Measurements from ENCODE around the gene SMLR1. TPM values are rescaled to one million over a fixed set of nuclear protein-coding genes. Genes with fewer than 3 reads are reported as not detected.

SMLR1 gene
- total and polyA plus RNA-seq, 10 of the 15 experiments (the other 5 are each of a cell fraction or from before 2014, with no cell fraction given): 0.10 TPM; not detected in 9

DNA sequence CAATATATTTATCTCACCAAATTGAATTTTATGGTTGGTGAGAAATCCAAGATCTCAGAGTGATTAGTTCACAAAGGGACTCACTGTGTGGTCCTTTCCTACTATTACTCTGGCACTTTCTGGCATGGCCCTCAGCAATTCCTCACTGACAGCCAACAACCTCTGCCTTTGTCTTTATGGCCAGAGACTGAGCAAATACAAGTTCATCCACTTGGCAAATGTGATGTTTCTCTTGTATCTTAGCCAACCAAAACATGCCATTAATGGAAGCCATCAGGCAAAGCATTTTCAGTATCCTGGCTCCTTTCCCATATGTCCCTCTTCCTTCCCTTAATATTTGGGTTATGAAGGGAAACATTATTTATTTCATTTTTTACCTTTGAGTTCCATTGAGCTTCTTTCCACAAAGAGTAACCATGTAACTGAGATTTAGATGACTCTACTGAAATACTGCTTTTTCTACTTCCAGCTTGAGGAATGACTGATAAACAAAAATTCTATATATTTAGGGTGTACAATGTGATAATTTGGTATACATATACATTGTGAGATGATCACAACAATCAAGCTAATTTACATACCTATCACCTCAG lies 30.8 kb upstream of the SMLR1 start:
- no peak for ATAC-seq
- H3K4me1 ChIP-seq (ENCODE audit: control insufficient read depth, insufficient read depth, low read length): no peaks in the 10 kb centered on the region
- H3K9me3 ChIP-seq (replicated peaks; ENCODE audit: control insufficient read depth, insufficient read depth, low read length): no peaks in the 10 kb centered on the region
- TF ChIP-seq, protein P1, sequence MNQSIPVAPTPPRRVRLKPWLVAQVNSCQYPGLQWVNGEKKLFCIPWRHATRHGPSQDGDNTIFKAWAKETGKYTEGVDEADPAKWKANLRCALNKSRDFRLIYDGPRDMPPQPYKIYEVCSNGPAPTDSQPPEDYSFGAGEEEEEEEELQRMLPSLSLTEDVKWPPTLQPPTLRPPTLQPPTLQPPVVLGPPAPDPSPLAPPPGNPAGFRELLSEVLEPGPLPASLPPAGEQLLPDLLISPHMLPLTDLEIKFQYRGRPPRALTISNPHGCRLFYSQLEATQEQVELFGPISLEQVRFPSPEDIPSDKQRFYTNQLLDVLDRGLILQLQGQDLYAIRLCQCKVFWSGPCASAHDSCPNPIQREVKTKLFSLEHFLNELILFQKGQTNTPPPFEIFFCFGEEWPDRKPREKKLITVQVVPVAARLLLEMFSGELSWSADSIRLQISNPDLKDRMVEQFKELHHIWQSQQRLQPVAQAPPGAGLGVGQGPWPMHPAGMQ (IDR thresholded peaks at IDR 0.05; ENCODE audit: borderline replicate concordance): no peak
- TF ChIP-seq BHLHE40 (IDR thresholded peaks at IDR 0.05; ENCODE audit: borderline replicate concordance in 1 of 2, low read depth in 2 of 2, low read length in 1 of 2) (no peak), ZBED1 (IDR thresholded peaks at IDR 0.05; ENCODE audit: borderline replicate concordance) (no peak), FOXM1 (IDR thresholded peaks at IDR 0.05; ENCODE audit: low read depth, low read length) (no peak), SMAD5 (IDR thresholded peaks at IDR 0.05; ENCODE audit: low read depth) (no peak), ATF7 (IDR thresholded peaks at IDR 0.05; ENCODE audit: low read depth) (no peak), SREBF2 (IDR thresholded peaks at IDR 0.05; ENCODE audit: low read length) (no peak), ZSCAN29 (IDR thresholded peaks at IDR 0.05) (no peak), CHD1 (IDR thresholded peaks at IDR 0.05; ENCODE audit: low read depth, low read length) (no peak), NFXL1 (IDR thresholded peaks at IDR 0.05; ENCODE audit: borderline replicate concordance) (no peak)
- TF ChIP-seq, protein P2, sequence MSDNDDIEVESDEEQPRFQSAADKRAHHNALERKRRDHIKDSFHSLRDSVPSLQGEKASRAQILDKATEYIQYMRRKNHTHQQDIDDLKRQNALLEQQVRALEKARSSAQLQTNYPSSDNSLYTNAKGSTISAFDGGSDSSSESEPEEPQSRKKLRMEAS (IDR thresholded peaks at IDR 0.05; ENCODE audit: low read depth, low read length): no peak
- TF ChIP-seq, protein P3, sequence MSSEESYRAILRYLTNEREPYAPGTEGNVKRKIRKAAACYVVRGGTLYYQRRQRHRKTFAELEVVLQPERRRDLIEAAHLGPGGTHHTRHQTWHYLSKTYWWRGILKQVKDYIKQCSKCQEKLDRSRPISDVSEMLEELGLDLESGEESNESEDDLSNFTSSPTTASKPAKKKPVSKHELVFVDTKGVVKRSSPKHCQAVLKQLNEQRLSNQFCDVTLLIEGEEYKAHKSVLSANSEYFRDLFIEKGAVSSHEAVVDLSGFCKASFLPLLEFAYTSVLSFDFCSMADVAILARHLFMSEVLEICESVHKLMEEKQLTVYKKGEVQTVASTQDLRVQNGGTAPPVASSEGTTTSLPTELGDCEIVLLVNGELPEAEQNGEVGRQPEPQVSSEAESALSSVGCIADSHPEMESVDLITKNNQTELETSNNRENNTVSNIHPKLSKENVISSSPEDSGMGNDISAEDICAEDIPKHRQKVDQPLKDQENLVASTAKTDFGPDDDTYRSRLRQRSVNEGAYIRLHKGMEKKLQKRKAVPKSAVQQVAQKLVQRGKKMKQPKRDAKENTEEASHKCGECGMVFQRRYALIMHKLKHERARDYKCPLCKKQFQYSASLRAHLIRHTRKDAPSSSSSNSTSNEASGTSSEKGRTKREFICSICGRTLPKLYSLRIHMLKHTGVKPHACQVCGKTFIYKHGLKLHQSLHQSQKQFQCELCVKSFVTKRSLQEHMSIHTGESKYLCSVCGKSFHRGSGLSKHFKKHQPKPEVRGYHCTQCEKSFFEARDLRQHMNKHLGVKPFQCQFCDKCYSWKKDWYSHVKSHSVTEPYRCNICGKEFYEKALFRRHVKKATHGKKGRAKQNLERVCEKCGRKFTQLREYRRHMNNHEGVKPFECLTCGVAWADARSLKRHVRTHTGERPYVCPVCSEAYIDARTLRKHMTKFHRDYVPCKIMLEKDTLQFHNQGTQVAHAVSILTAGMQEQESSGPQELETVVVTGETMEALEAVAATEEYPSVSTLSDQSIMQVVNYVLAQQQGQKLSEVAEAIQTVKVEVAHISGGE (CRISPR knock-in tag; IDR thresholded peaks at IDR 0.05): no peak
- TF ChIP-seq, protein P4, sequence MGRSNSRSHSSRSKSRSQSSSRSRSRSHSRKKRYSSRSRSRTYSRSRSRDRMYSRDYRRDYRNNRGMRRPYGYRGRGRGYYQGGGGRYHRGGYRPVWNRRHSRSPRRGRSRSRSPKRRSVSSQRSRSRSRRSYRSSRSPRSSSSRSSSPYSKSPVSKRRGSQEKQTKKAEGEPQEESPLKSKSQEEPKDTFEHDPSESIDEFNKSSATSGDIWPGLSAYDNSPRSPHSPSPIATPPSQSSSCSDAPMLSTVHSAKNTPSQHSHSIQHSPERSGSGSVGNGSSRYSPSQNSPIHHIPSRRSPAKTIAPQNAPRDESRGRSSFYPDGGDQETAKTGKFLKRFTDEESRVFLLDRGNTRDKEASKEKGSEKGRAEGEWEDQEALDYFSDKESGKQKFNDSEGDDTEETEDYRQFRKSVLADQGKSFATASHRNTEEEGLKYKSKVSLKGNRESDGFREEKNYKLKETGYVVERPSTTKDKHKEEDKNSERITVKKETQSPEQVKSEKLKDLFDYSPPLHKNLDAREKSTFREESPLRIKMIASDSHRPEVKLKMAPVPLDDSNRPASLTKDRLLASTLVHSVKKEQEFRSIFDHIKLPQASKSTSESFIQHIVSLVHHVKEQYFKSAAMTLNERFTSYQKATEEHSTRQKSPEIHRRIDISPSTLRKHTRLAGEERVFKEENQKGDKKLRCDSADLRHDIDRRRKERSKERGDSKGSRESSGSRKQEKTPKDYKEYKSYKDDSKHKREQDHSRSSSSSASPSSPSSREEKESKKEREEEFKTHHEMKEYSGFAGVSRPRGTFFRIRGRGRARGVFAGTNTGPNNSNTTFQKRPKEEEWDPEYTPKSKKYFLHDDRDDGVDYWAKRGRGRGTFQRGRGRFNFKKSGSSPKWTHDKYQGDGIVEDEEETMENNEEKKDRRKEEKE (IDR thresholded peaks at IDR 0.05): no peak
- no TSS peak for BruUV-seq (replicated peaks)
- ChIA-PET CTCF (no interaction called here), SMC1A (ENCODE audit: uncharacterized antibody, unreplicated experiment) (interaction anchor here (0.6 kb wide), 1 partner anchor 940 kb away, joined by 3 read pairs; no protein-coding TSS in a partner anchor), RAD21 (ENCODE audit: unreplicated experiment) (no interaction called here), POLR2A (no interaction called here)
- H3K27me3 ChIP-seq (replicated peaks in 1 of 2; ENCODE audit: control insufficient read depth in 2 of 2, insufficient read depth in 2 of 2, low read length in 1 of 2): no peaks in the 10 kb centered on the region
- DNase-seq (ENCODE audit: low read depth, low spot score): no peak
- no peaks in the 10 kb centered on the region for H3K36me3 ChIP-seq (ENCODE audit: control insufficient read depth in 2 of 2, insufficient read depth in 2 of 2, low read length in 1 of 2)
- no peak overlapping the region for H3K9ac ChIP-seq (ENCODE audit: control insufficient read depth, insufficient read depth, low read length)
- H4K20me1 ChIP-seq (ENCODE audit: control insufficient read depth, insufficient read depth): no peaks in the 10 kb centered on the region
- no peak overlapping the region for H3K4me3 ChIP-seq
- in situ Hi-C loops (cut with MboI) (no loop called here), intact Hi-C loops (cut with micrococcal nuclease; ENCODE audit: unreplicated experiment) (no loop called here)
- H3K79me2 ChIP-seq (ENCODE audit: control insufficient read depth, insufficient read depth, low read length): no peaks in the 10 kb centered on the region
- H2AFZ ChIP-seq (ENCODE audit: control insufficient read depth, low read depth, low read length): no peak overlapping the region
- H3K27ac ChIP-seq (ENCODE audit: control insufficient read depth, insufficient read depth): no peak overlapping the region
- peak; percentile 35 for FAIRE-seq
- H3K4me2 ChIP-seq (ENCODE audit: control insufficient read depth, insufficient read depth): no peak overlapping the region

All from GM12878 (cell line).